DND-41 (cell line): ENCODE measurements around the gene CNOT11.

Source experiments
- CTCF ChIP-seq: IDR thresholded peaks from 2 replicates; pipeline ENCODE4 v1.5.1; 2012; ENCODE audit warnings: borderline replicate concordance, low read length, moderate library complexity, mild to moderate bottlenecking; ENCODE audit not compliant: poor library complexity, severe bottlenecking; ENCODE audit errors: extremely low read depth
- EZH2 ChIP-seq: IDR thresholded peaks from 3 replicates; pipeline ENCODE4 v1.6.1; 2012; ENCODE audit warnings: borderline replicate concordance, low read depth, mild to moderate bottlenecking, moderate library complexity, low read length, inconsistent platforms; ENCODE audit not compliant: severe bottlenecking

GRCh38 chr2:101230541-101231001 lies 22.1 kb upstream of the CNOT11 start:
- TF ChIP-seq CTCF (no peak), EZH2 (no peak)
